ENCODE results near the gene ZNF219.
A peak's percentile ranks its signal among the peaks of the same experiment; 100 is the strongest.

Gene ZNF219

GRCh38 chr14:21084998-21085853 is 13.2 kb downstream of the ZNF219 start:
- no peak for DNase-seq

DNA sequence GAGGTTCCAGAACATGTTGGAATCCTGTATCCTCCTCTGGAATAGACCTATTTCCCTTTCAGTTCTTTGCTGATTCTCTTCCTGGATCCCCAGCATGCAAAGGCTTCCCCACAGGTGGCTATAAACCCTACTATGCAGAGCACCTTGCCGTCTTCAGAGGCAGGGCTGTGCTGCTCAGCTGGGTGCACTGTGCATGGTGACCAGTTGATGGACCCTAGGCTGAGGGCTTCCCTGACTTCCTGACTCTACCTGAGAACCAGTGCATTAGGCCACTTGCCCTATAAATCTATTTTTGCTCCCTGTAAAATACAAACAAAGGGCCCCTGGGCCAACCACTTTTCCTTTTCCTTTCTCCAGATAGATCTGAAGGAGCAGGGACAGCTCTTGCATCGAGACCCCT is 14.1 kb downstream of the ZNF219 start:
- DNase-seq = no peak

DNA sequence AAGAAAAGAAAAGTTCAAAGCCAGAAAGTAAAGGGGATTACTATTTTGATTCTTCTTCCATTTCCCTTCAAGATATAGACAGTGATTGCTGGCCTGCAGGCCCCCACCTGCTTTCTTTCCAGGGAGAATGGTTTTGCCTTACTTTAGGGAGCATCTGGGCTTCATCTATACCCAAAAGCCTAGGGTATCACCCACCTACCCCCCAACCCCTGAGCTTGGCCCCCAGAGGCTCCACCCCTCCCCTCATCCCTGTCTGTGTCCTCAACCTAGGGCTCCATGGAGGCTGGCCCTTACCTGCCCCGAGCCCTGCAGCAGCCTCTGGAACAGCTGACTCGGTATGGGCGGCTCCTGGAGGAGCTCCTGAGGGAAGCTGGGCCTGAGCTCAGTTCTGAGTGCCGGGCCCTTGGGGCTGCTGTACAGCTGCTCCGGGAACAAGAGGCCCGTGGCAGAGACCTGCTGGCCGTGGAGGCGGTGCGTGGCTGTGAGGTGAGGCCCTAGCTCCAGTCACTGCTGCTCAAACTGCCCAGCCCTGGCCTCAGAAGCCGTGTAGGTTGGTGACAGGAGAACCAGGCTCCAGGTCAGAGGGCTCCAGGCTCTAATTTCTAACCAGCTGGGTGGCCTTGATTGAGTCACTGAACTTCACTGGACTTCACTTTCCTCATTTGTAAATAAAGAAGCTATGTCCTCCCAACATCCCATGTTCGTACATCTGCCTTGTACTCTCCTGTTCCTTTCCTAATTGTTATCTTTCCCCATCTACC is 14.7 kb downstream of the ZNF219 start:
- DNase-seq = no peak

DNA sequence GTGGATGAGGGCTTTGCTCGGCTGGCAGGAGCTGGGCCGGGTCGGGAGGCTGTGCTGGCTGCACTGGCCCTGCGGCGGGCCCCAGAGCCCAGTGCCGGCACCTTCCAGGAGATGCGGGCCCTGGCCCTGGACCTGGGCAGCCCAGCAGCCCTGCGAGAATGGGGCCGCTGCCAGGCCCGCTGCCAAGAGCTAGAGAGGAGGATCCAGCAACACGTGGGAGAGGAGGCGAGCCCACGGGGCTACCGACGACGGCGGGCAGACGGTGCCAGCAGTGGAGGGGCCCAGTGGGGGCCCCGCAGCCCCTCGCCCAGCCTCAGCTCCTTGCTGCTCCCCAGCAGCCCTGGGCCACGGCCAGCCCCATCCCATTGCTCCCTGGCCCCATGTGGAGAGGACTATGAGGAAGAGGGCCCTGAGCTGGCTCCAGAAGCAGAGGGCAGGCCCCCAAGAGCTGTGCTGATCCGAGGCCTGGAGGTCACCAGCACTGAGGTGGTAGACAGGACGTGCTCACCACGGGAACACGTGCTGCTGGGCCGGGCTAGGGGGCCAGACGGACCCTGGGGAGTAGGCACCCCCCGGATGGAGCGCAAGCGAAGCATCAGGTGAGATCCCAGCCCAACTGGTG is 16.8 kb downstream of the ZNF219 start:
- DNase-seq = no peak

GRCh38 chr14:21078726-21079125 is 19.7 kb downstream of the ZNF219 start:
- DNase-seq = no peak

- no peak for DNase-seq
These were observed 20.2 kb downstream of the ZNF219 start for GRCh38 chr14:21078287-21078686.

GRCh38 chr14:21077672-21078071 is 20.8 kb downstream of the ZNF219 start:
- DNase-seq = no peak

- no peak for DNase-seq
These were observed 22.6 kb downstream of the ZNF219 start for GRCh38 chr14:21075719-21076437.

DNA sequence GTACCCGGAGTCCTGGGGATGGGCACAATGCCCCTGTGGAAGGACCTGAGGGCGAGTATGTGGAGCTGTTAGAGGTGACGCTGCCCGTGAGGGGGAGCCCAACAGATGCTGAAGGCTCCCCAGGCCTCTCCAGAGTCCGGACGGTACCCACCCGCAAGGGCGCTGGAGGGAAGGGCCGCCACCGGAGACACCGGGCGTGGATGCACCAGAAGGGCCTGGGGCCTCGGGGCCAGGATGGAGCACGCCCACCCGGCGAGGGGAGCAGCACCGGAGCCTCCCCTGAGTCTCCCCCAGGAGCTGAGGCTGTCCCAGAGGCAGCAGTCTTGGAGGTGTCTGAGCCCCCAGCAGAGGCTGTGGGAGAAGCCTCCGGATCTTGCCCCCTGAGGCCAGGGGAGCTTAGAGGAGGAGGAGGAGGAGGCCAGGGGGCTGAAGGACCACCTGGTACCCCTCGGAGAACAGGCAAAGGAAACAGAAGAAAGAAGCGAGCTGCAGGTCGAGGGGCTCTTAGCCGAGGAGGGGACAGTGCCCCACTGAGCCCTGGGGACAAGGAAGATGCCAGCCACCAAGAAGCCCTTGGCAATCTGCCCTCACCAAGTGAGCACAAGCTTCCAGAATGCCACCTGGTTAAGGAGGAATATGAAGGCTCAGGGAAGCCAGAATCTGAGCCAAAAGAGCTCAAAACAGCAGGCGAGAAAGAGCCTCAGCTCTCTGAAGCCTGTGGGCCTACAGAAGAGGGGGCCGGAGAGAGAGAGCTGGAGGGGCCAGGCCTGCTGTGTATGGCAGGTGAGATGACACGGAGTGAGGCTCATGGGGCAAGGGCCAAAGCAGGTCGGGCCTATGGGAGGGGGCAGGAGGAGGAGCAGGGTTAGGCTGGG is 23.8 kb downstream of the ZNF219 start:
- DNase-seq = no peak

DNA sequence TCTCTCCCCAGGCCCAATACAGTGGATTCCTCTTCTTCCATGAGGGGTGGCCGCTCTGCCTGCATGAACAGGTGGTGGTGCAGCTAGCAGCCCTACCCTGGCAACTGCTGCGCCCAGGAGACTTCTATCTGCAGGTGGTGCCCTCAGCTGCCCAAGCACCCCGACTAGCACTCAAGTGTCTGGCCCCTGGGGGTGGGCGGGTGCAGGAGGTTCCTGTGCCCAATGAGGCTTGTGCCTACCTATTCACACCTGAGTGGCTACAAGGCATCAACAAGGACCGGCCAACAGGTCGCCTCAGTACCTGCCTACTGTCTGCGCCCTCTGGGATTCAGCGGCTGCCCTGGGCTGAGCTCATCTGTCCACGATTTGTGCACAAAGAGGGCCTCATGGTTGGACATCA is 24.5 kb downstream of the ZNF219 start:
- DNase-seq = no peak

DNA sequence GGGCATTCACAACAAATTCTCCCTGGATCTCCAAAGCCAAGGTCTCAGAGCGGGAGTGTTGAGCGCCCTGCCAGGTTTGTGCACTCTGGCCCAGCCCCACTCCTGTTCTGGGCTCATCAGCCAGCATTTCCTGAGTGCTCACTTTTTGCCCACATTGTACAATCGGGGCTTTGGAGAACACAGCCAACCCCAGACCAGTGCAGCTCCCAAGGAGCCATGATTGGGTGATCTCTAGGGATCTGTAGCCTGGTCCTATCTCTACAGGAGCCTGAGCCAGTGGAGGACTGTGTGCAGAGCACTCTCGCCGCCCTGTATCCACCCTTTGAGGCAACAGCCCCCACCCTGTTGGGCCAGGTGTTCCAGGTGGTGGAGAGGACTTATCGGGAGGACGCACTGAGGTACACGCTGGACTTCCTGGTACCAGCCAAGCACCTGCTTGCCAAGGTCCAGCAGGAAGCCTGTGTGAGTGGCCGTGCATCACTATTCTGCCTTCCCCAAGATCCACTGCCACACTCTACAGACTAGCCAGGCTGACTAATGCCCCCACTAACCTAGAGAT is 25.6 kb downstream of the ZNF219 start:
- no peak for DNase-seq

GRCh38 chr14:21072031-21072473 is 26.4 kb downstream of the ZNF219 start:
- DNase-seq = no peak

GRCh38 chr14:21071225-21072030 is 27.0 kb downstream of the ZNF219 start:
- DNase-seq = peak; percentile 99

DNA sequence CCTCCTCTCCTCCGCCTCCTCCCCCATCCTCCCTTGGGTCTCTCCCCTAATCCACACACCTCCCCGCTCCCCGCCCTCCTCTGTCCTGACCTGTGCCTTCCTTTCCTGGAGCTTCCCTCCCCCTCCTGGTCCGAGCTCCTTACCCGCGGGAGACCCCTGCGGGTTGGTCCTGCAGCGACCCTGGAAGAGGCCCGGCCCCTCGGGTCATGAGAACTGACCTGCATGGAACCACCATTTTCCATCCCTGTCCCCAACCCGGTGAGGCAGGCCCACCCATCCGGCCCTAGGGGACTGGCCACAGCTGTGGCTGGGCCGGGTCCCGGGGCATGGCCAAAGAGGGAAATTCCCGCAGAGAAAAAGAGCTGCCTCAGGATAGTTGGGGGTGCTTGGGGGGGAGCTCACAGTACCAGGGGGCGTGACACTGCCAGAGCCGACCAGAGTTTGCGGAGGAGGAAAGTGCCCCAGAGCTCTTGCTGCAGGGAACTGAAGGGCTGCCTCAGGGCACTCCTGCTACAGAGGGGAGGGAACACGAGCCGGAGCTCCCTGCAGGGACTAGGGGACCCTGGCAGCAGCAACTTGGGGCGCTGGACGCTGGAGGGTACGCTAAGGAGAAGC is 27.7 kb downstream of the ZNF219 start:
- DNase-seq = peak; percentile 94

GRCh38 chr14:21070083-21070609 is 28.3 kb downstream of the ZNF219 start, which contains the start of gene ARHGEF40:
Gene ARHGEF40 (plus strand): TSS chr14:21070304. CDS start chr14:21070397, 93 bp downstream.
- peak; percentile 73 for DNase-seq

DNA sequence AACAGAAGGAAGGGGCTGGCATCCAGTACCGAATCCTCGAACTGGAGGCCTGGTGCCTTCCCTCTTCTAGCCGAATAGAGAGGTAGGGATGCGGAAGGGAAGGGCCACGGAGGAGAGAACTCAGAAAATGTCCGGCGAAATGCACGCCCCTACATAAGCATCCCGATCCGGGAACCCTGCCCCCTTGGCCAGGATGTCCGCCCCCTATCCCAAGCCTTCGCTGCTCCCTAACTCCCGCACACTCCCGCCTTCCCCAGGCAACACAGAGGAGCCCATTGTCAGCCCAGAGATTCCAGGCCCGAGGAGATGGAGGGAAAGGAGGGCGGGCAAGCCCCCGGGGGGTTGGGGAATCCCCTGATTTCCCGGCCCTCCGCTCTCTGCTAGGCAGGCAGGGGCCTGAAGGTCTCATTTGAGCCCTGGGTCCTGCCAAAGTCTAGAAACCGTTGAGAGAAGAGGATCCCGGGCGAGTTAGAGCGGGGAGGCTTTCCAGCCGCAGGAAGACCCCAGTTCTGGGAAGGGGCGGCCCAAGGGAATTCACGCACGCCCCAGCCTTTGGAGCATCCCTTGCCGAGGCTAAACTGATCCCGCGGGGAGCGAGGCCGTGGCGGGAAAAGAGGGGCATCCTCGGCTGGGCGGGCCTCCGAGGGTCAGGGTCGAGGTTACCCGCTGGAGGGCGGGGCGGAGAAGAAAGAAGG is 28.9 kb downstream of the ZNF219 start:
- DNase-seq = peak; percentile 83

DNA sequence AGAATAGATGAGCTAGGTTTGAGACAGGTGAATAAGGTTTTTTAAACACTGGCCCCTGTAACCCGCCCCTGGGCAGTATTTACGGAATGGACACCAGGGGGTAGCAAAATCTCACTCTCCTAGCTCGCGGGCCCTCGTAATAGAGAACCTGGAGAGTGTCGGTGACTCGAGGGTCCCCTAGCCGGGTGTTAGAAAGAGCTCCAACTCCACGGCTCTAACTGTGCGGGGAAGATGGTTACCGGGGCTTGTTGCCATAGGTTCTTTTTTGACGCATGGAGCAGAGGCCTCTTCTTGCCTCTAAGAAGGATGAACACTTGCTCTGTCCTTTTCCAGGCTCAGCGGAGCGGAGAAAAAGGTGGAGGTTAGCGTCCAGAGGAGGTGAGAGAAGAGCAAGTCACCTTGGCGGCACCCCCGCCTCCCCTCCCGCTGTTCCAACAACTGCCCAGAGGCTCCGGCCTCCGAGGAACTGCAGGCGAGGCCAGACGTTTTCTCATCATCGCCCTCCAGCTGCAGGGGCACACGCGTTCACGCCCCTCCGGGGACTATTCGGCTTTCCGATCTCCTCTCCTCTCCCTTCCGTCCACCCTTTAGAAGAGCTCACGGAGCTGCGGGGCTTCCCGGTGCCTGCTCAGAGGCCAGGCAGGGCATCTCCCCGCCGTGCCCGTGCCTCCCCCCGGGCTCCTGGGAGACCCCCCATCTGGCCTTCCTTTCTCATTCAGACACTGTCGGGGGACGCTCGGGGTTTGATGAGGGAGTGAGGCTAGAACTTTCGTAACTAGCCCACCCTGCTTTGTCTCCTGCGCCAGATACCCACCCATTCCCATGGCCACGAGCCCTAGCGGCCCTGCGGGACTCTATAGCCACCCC is 29.7 kb downstream of the ZNF219 start:
- DNase-seq = peak; percentile 78

DNA sequence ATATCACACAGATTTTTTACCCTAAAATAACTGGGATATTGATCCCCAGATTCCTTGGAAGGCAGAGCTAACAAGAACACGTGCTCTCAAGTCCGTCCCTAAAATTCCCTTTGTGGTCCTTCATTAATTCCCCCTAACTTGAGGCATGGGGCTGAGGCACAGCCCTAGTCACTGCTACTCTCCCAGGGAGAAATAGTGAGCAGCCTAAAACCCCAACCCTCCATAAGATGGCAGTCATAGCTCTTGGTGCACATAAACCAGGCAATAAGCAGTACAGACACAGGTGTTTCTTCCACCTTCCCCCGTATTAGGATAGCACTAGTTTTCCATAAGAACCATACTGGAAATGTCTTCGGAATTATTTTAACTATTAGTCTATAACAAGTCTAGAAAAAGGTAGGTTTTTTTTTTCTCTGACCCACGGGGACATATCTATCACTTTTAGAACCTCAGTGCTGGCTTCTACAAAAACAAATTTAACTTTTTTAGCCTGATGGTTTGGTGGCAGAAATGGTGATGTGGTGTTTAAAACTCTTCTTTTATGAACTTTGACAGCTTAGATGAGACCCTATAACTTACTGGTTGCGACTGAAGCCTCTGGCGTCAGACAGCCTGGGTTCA is 31.5 kb downstream of the ZNF219 start:
- DNase-seq = no peak

Data from islet precursor cell (in vitro differentiated cells).